ENCODE results near the gene AHRR.

DNA sequence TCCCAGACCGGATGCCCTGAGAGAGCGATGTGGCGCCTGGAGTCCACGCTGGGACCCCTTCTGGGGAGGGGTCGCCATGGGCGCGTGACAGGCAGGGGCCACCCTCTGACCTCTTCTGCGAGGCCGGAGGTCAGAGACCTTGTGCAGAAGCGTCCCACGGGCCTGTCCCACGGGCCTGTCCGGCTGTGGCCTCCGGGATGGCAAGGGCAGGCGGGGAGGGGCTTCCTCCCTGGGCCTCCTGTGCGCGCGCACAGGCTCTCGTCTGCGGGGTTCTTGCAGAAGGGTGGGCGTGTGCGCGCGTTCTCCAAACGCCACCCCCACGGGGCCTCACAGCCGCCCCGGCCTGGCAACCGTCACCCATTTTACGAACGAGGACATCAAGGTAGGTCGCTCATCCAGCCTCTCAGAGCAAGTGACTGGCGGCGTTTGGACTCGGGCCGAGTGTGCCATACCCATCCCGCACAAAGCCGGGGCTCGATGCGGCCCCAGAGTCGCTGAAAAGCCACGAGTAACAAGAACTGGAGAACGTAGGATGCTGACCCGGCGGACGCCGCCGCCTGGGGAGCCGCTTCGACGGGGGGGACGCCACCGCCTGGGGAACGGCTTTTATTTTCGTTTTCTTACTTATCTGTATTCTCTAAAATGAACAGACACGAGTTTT, 897 bp downstream of the AHRR start:
- TF ChIP-seq, protein P1, sequence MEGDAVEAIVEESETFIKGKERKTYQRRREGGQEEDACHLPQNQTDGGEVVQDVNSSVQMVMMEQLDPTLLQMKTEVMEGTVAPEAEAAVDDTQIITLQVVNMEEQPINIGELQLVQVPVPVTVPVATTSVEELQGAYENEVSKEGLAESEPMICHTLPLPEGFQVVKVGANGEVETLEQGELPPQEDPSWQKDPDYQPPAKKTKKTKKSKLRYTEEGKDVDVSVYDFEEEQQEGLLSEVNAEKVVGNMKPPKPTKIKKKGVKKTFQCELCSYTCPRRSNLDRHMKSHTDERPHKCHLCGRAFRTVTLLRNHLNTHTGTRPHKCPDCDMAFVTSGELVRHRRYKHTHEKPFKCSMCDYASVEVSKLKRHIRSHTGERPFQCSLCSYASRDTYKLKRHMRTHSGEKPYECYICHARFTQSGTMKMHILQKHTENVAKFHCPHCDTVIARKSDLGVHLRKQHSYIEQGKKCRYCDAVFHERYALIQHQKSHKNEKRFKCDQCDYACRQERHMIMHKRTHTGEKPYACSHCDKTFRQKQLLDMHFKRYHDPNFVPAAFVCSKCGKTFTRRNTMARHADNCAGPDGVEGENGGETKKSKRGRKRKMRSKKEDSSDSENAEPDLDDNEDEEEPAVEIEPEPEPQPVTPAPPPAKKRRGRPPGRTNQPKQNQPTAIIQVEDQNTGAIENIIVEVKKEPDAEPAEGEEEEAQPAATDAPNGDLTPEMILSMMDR (IDR thresholded peaks at IDR 0.05) = no peak
- no peak for TF ChIP-seq POLR2A (IDR thresholded peaks at IDR 0.05)
